GM19351 (cell line): ENCODE data around the gene CNPY3.
"Not testable (repeated sequence)": the region's sequence is repeated elsewhere in the genome, so short reads cannot be mapped to it uniquely, and the experiment has no call there.

Experiments used
- ATAC-seq: cut with Tn5 transposase; IDR thresholded peaks from one replicate; pipeline ENCODE4 v1.9.1; 2021; ENCODE audit warnings: mild to moderate bottlenecking, moderate library complexity; ENCODE audit not compliant: unreplicated experiment

CNPY3 gene

DNA sequence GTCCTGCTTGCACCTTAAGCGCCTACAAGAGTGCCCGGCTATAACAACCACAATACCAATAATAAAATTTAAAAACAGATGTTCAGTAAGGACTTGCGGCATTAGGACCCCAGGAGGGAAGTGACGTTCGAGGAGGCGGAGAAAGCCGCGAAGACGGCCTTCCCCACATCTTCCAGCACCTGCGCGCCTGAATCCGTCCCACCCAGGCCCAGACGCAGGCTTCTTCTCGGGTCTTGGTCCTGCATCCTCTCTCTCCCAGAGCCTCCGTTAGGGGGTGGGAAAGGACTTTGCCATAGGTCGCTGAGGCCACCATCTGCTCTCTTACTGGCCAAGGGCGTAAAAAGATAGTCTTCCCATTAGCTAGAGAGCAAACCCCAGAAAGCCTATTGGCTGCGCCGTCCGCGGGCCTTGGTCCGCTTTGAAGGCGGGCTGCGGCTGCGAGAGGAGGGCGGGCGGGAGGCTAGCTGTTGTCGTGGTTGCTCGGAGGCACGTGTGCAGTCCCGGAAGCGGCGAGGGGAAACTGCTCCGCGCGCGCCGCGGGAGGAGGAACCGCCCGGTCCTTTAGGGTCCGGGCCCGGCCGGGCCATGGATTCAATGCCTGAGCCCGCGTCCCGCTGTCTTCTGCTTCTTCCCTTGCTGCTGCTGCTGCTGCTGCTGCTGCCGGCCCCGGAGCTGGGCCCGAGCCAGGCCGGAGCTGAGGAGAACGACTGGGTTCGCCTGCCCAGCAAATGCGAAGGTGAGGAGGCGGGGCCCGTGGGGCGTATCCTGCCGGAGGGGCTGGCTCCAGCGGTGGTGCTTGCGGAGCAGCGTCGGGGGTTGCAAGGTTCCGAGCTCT lies at the start of gene CNPY3:
Gene CNPY3 (plus strand): TSS at position 495 of the 835 bp plus-strand sequence. CDS start 91 bp downstream, at position 586.
- ATAC-seq, result peak; percentile 69

GRCh38 chr6:42880240-42880817 lies 49.0 kb upstream of the CNPY3 start:
- ATAC-seq, result not testable (repeated sequence)

DNA sequence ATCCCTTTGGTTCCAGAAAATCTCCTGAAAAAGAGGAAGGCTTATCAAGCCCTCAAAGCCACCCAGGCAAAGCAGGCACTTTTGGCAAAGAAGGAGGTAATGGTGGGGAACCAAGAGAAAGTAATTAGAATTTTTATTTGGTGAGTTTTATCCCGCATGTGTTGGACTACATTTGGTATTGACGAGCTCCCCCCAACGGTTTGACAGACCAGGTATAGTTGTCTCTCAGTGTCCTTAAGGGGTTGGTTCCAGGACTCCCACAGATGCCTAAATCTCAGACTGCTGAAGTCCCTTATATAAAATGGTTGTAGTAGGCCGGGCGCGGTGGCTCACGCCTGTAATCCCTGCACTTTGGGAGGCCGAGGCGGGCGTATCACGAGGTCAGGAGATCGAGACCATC lies 48.4 kb upstream of the CNPY3 start:
- ATAC-seq, result not testable (repeated sequence)

DNA sequence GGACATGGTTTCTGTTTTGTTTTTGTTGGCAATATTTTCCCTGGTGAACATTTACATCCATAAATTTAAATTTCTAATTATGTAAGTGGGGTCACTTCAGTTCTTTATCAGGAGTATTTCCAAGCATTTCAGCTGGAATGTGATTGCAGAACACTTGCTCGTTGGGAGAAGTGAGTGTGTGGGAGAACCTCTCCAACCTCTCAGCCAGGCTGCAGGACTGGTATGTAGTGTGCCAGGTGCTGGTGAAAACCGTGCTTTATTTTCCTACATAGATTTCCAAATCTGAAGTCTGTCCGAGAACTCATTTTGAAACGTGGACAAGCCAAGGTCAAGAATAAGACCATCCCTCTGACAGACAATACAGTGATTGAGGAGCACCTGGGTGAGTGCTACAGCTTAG lies 43.6 kb upstream of the CNPY3 start:
- no peak for ATAC-seq

- ATAC-seq, result not testable (repeated sequence)
These were observed 41.1 kb upstream of the CNPY3 start for GRCh38 chr6:42888201-42888600.

GRCh38 chr6:42889815-42890214 lies 39.5 kb upstream of the CNPY3 start:
- no peak for ATAC-seq

DNA sequence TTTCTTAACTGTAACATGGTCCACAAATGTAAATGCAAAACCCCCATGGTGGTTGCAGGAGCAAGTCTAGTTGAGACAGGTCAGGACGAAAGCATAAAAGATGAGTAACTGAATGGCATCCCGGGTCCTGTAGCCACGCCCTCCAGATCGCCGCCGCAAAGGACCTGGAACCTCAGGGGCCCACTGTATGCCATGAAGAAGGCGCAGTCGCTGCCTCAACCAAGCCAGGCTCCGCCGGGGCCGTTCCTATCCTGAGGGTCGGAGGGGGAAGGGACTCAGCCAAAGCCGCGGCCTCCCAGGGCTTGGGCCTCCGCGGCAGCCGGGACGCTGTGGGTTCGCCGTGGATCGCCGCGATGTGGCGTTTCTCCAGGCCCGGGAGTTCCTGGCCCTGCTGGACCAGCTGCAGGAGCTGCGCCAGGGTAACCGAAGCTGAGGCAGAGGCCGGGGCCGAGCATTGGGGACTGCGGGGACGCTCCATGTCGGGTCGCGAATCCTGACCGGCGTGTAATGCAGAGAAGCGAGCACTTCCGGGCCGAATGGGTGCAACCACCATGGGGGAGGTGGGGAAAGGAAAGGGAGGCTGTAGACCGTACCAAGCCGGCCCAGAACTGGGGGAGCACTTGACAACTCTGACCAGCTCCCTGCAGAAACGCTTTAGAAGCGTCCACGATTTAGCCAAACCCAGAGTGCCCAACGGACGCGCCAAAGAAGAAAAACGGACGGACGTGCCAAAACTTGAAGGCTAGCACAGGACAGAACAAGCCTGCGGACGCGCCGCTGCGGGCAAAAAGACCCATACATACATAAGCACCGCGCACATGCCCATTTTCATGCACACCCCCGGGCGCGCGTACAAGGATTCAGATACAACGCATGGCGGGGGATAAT lies 38.7 kb upstream of the CNPY3 start:
- ATAC-seq, result peak; percentile 91

DNA sequence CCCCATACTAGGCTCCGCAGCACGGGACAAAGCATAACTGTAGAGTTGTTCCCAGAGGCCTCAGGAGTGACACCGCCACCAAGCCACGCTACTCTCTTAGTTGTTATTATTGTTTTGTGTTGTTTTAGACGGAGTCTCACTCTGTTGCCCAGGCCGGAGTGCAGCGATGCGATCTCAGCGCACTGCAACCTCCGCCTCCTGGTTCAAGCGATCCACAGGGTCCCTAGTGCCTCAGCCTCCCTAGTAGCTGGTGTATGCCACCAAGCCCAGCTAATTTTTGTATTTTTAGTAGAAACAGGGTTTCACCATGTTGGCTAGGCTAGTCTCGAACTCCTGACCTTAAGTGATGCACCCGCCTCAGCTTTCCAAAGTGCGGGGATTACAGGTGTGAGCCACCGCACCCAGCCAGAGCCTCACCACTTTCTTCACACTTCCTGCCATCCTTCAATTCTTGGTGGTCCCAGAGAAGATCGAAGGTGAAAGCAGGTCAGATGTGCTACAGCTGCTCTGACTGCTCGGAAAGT lies 38.0 kb upstream of the CNPY3 start:
- ATAC-seq, result no peak

GRCh38 chr6:42894041-42894828 lies 35.0 kb upstream of the CNPY3 start:
- ATAC-seq, result not testable (repeated sequence)

- ATAC-seq, result no peak
These were observed 33.0 kb upstream of the CNPY3 start for GRCh38 chr6:42896178-42896719.

GRCh38 chr6:42898891-42899361 lies 30.4 kb upstream of the CNPY3 start:
- ATAC-seq, result no peak

- ATAC-seq, result no peak
These were observed 29.4 kb upstream of the CNPY3 start for GRCh38 chr6:42899871-42900270.

GRCh38 chr6:42901538-42901957 lies 27.7 kb upstream of the CNPY3 start:
- peak; percentile 56 for ATAC-seq

DNA sequence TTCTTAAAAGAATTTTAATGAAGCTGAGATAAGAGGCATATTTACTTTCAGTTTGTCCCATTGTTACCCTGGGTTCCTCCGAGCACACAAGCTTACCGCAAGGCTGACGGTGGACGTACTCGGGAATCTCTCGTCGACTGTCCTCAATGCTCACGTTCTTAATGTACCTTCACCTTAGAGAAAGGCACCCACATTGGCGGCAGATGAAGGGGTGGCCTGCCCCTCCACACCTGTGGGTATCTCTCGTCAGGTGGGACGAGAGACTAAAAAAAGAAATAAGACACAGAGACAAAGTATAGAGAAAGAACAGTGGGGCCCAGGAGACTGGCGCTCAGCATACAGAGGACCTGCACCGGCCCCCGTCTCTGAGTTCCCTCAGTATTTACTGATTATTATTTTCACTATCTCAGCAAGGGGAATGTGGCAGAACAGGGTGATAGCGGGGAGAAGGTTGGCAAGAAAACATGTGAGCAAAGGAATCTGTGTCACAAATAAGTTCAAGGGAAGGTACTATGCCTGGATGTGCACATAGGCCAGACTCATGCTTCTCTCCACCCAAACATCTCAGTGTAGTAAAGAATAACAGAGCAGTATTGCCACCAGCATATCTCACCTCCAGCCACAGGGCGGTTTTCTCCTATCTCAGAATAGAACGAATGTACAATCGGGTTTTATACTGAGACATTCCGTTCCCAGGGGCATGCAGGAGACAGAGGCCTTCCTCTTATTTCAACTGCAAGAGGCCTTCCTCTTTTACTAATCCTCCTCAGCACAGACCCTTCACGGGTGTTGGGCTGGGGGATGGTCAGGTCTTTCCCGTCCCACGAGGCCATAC lies 26.6 kb upstream of the CNPY3 start:
- ATAC-seq, result not testable (repeated sequence)

GRCh38 chr6:42904467-42904866 lies 24.8 kb upstream of the CNPY3 start:
- no peak for ATAC-seq

- no peak for ATAC-seq
These were observed 21.9 kb upstream of the CNPY3 start for GRCh38 chr6:42907336-42907735.

DNA sequence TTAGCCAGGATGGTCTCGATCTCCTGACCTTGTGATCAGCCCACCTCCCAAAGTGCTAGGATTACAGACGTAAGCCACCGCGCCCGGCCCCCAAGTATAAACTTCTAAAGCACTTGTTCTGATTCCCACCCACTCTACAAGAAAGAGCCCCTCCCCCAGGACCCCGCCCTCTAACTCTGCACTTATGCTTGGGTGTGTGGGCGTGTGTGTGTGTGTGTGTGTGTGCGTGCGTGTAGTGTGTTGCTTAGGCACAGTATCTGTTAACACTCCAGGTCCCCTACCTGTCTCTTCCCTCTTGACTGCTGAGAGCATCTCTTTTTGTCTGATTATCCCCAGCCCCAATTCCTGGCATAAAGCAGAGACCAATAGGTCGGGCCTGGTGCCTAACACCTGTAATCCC lies 19.4 kb upstream of the CNPY3 start:
- ATAC-seq, result no peak

DNA sequence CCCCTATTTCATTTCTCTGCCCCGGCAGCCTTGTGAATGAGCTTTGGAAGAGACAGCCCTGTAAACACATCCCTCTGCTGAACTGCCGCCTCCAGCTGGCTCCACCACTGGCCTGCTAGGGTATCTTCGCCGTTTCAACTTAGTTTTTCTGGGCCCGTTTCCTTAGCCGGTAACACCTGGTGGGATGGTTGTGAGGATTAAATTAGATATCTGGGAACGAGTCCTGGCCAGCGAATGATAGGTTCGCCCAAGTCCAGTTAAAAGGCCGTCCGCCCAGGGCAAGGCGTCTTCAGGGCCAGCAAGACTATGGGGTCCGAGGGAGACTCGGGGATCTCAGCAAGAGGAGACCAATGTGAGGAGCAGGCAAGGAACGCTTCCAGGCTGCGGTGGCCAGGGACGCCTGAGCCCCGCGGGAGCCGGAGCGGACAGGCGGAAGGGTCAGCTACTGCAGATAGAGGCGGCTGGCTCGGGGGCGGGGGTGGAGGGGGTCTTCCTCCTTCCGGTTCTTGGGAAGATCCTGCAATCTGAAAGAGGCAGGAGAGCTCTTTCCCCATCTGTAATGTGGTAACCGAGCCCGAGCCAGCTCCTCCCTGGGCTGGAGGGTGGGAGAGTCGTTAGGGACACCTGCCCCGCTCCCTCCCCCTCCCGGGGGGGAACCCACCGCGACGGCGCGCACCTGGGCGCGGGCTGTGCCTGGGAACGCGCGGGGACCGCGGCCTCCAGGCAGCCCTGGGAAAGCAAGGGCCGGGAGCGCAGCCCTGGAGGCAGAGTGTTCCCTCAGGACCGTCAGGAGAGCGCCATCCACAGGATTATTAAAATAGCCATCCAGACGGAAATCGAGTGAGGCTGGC lies 17.9 kb upstream of the CNPY3 start:
- no peak for ATAC-seq
